H1 (cell line): Measurements from ENCODE around the gene CCNC. TPM values are rescaled to one million over a fixed set of nuclear protein-coding genes. Genes with fewer than 3 reads are reported as not detected.

ENCODE experiments used
- CTCF ChIA-PET: fragments of 300-600 bp; sonication (Branson Sonifier 250); formaldehyde crosslinking; loops from one replicate; lab custom pipeline; 2021; ENCODE audit not compliant: partially characterized antibody; lab: Charles Lee
- POLR2A ChIA-PET: fragments of 300-600 bp; sonication (Branson Sonifier 250); formaldehyde crosslinking; loops from one replicate; lab custom pipeline; 2021; ENCODE audit warnings: inconsistent platforms; ENCODE audit not compliant: partially characterized antibody; lab: Charles Lee
- DNase-seq, 2 experiments: peaks; one replicate each; pipeline versions ENCODE4 v3.0.0 to v3.0.0-alpha.2; 2010 to 2022; ENCODE audit warnings: low spot score in 2 of 2, low read depth in 1 of 2, mixed read lengths in 1 of 2
- FAIRE-seq: peaks from 2 replicates; lab custom pipeline; 2011; peaks lifted over from hg19 to GRCh38; lab: Jason Lieb, UNC
- H2AFZ ChIP-seq: 2 replicates; pipeline ENCODE4 v1.8.1; 2012; ENCODE audit warnings: low read length, inconsistent platforms
- H2AK5ac ChIP-seq: 2 replicates; pipeline ENCODE4 v1.6.1; 2013; ENCODE audit warnings: low read depth, low read length
- H2BK120ac ChIP-seq: replicated peaks from 2 replicates; pipeline ENCODE3; 2013; ENCODE audit warnings: low read depth, low read length, inconsistent platforms
- H2BK12ac ChIP-seq: 2 replicates; pipeline ENCODE4 v1.6.1; 2013; ENCODE audit warnings: low read depth, low read length
- H2BK15ac ChIP-seq: 2 replicates; pipeline ENCODE4 v1.6.1; 2013; ENCODE audit warnings: low read length
- H2BK20ac ChIP-seq: 2 replicates; pipeline ENCODE4 v1.6.1; 2013; ENCODE audit warnings: low read length
- H2BK5ac ChIP-seq: 2 replicates; pipeline ENCODE4 v1.6.1; 2013; ENCODE audit warnings: low read depth, low read length
- H3K14ac ChIP-seq: 2 replicates; pipeline ENCODE4 v1.6.1; 2013; ENCODE audit warnings: inconsistent platforms; ENCODE audit not compliant: insufficient read length
- H3K18ac ChIP-seq: 2 replicates; pipeline ENCODE4 v1.6.1; 2013; ENCODE audit warnings: low read length; ENCODE audit errors: extremely low read depth
- H3K23ac ChIP-seq: 2 replicates; pipeline ENCODE4 v1.6.1; 2013; ENCODE audit warnings: inconsistent platforms; ENCODE audit not compliant: insufficient read length
- H3K23me2 ChIP-seq: 2 replicates; pipeline ENCODE4 v1.6.1; 2013; ENCODE audit warnings: low read depth, low read length
- H3K27ac ChIP-seq: 2 replicates; pipeline ENCODE4 v1.6.1; 2011; ENCODE audit warnings: low read depth, low read length, inconsistent platforms
- H3K27me3 ChIP-seq, 4 experiments: replicated peaks in 1 of 4; 1 replicate in 1 of 4; 2 replicates in 3 of 4; pipeline versions ENCODE4 v1.6.1 to v1.8.1; 2011 to 2013; ENCODE audit warnings: low read length in 3 of 4, mild to moderate bottlenecking in 3 of 4, inconsistent platforms in 2 of 4, mixed read lengths in 2 of 4, moderate library complexity in 1 of 4; ENCODE audit not compliant: control insufficient read depth in 3 of 4, insufficient read depth in 3 of 4; ENCODE audit errors: extremely low read depth in 1 of 4
- H3K36me3 ChIP-seq, 4 experiments: 2 replicates each; pipeline versions ENCODE4 v1.6.1 to v1.8.1; 2011 to 2013; ENCODE audit warnings: mild to moderate bottlenecking in 4 of 4, low read length in 3 of 4, moderate library complexity in 2 of 4, control low read depth in 1 of 4, inconsistent platforms in 1 of 4; ENCODE audit not compliant: insufficient read depth in 4 of 4, control insufficient read depth in 2 of 4
- H3K4ac ChIP-seq: replicated peaks from 2 replicates; pipeline ENCODE3; 2013; ENCODE audit warnings: low read length, low read depth, mixed read lengths, inconsistent platforms; ENCODE audit not compliant: insufficient read length
- H3K4me1 ChIP-seq, 4 experiments: replicated peaks in 1 of 4; 1 replicate in 1 of 4; 2 replicates in 3 of 4; pipeline versions ENCODE4 v1.6.1 to v1.8.1; 2011 to 2013; ENCODE audit warnings: low read length in 3 of 4, inconsistent platforms in 2 of 4, mixed read lengths in 1 of 4; ENCODE audit not compliant: insufficient read depth in 4 of 4, control insufficient read depth in 3 of 4
- H3K4me2 ChIP-seq, 2 experiments: 2 replicates each; pipeline versions ENCODE4 v1.6.1 to v1.8.1; 2011 to 2013; ENCODE audit warnings: low read depth in 2 of 2, low read length in 2 of 2, control low read depth in 1 of 2, inconsistent platforms in 1 of 2, mild to moderate bottlenecking in 1 of 2; ENCODE audit not compliant: insufficient read depth in 1 of 2
- H3K4me3 ChIP-seq, 4 experiments: fragments of 200-600, 300-600 bp in 1 of 4; sonication (generic), shearing (Covaris generic), sonication (Bioruptor Twin) in 1 of 4; 2 replicates each; pipeline versions ENCODE4 v1.5.1 to v1.8.1; 2011 to 2016; ENCODE audit warnings: low read length in 4 of 4, low read depth in 3 of 4, control low read depth in 2 of 4, inconsistent platforms in 2 of 4, mild to moderate bottlenecking in 2 of 4, mixed read lengths in 1 of 4, moderate library complexity in 1 of 4; ENCODE audit not compliant: insufficient read depth in 2 of 4; ENCODE audit errors: extremely low read depth in 1 of 4
- H3K56ac ChIP-seq: replicated peaks from 2 replicates; pipeline ENCODE3; 2013; ENCODE audit warnings: low read depth, mild to moderate bottlenecking, mixed read lengths, low read length, inconsistent platforms; ENCODE audit not compliant: insufficient read length
- H3K79me1 ChIP-seq: 2 replicates; pipeline ENCODE4 v1.6.1; 2013; ENCODE audit warnings: low read depth, low read length, control low read depth
- H3K79me2 ChIP-seq, 2 experiments: 2 replicates each; pipeline versions ENCODE4 v1.6.1 to v1.8.1; 2012 to 2013; ENCODE audit warnings: low read length in 2 of 2, mild to moderate bottlenecking in 2 of 2, inconsistent platforms in 1 of 2; ENCODE audit not compliant: insufficient read depth in 2 of 2, control insufficient read depth in 1 of 2
- H3K9ac ChIP-seq, 4 experiments: replicated peaks in 1 of 4; 1 replicate in 1 of 4; 2 replicates in 3 of 4; pipeline versions ENCODE4 v1.6.1 to v1.8.1; 2011 to 2013; ENCODE audit warnings: low read depth in 3 of 4, low read length in 3 of 4, control low read depth in 2 of 4, mild to moderate bottlenecking in 2 of 4, moderate library complexity in 2 of 4, inconsistent platforms in 1 of 4; ENCODE audit errors: extremely low read depth in 1 of 4
- H3K9me3 ChIP-seq, 2 experiments: 2 replicates each; pipeline versions ENCODE4 v1.6.1 to v1.8.1; 2012 to 2013; ENCODE audit warnings: mild to moderate bottlenecking in 2 of 2, moderate library complexity in 2 of 2, control low read depth in 1 of 2, inconsistent platforms in 1 of 2, low read depth in 1 of 2, low read length in 1 of 2, mixed read lengths in 1 of 2; ENCODE audit not compliant: insufficient read depth in 2 of 2
- H4K20me1 ChIP-seq, 2 experiments: replicated peaks in 1 of 2; 2 replicates each; pipeline versions ENCODE3 to v1.8.1; 2011 to 2013; ENCODE audit warnings: inconsistent platforms in 2 of 2, low read length in 2 of 2, mild to moderate bottlenecking in 1 of 2; ENCODE audit not compliant: insufficient read depth in 2 of 2, control insufficient read depth in 1 of 2
- H4K5ac ChIP-seq: 2 replicates; pipeline ENCODE4 v1.6.1; 2013; ENCODE audit warnings: low read length, low read depth, mixed read lengths, inconsistent platforms; ENCODE audit not compliant: insufficient read length
- H4K8ac ChIP-seq: 2 replicates; pipeline ENCODE4 v1.8.0; 2013; ENCODE audit warnings: mild to moderate bottlenecking, moderate library complexity, low read length, inconsistent platforms; ENCODE audit not compliant: insufficient read depth; ENCODE audit errors: extremely low read depth
- H4K91ac ChIP-seq: replicated peaks from 2 replicates; pipeline ENCODE3; 2013; ENCODE audit warnings: low read length, mixed read lengths, inconsistent platforms; ENCODE audit not compliant: insufficient read length
- ASH2L ChIP-seq: fragments of 200-600, 300-600 bp; sonication (generic); IDR thresholded peaks from one replicate; pipeline ENCODE4 v1.7.1; 2017; ENCODE audit warnings: low read length
- RNF2 ChIP-seq: fragments of 200-900, 300-1000 bp; sonication (generic); IDR thresholded peaks from 2 replicates; pipeline ENCODE4 v1.7.1; 2016; ENCODE audit warnings: borderline replicate concordance, low read depth, mild to moderate bottlenecking, antibody characterized with exemption, low read length; ENCODE audit not compliant: poor library complexity, severe bottlenecking; ENCODE audit errors: missing control alignments
- WGBS, 2 experiments: shearing (Covaris generic) in 1 of 2; methylation state at CpG; one replicate each; pipeline versions ENCODE4 v1.1.6 to v1.1.7; 2013 to 2015; ENCODE audit warnings: low lambda C conversion rate in 2 of 2, mixed read lengths in 2 of 2, inconsistent platforms in 1 of 2, low coverage in 1 of 2, missing lambda C conversion rate in 1 of 2; ENCODE audit not compliant: insufficient replicate concordance in 2 of 2, insufficient coverage in 1 of 2, insufficient read length in 1 of 2; ENCODE audit errors: extremely low coverage in 1 of 2, missing lambda C conversion rate in 1 of 2; 5-methylcytosine and 5-hydroxymethylcytosine counted together
- polyA plus RNA-seq, 7 experiments: library from polyadenylated mRNA; depleted of rRNA in 3 of 7; stranded (reverse) in 5 of 7; unstranded in 2 of 7; fragments of >200 nt in 5 of 7; fragments of 200-250 nt in 2 of 7; gene quantifications; 1 replicate in 5 of 7; 2 replicates in 1 of 7; 4 replicates in 1 of 7; pipeline versions ENCODE4 v1.2.1 to v1.2.3, GENCODE V29; 2011 to 2013; ENCODE audit warnings: missing spikeins in 2 of 7, mixed read lengths in 2 of 7
- total RNA-seq: library from RNA; stranded (reverse); fragmentation: NEBNext Ultra II Directional; extraction: Animal tissue kit (Norgen Biotek cat#: 25700); gene quantifications from 2 replicates; pipeline ENCODE4 v1.2.1, GENCODE V29; 2021

Gene CCNC
- total and polyA plus RNA-seq, 2 of the 8 experiments (the other 6 are each of a cell fraction or from before 2014, with no cell fraction given), result 45.4 to 107 TPM

DNA sequence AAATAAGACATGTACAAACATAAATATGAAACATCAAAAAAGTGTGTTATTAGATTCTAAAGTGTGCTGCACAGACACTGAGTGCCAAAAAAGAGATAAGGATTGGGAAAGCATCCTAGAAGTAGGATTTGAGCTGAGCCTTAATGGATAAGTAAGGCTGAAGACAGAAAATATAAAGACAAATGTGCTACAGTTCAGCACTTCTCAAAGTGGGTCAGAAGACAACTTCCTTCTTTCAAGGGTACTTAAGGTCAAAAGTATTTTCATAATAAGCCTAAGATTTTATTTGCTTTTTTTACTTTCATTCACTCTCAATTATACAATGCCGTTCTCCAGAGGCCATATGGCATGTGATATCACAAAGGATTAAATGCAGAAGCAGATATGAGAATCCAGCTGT lies 70.0 kb downstream of the CCNC start:
- Histone ChIP-seq H3K4ac (no peak overlapping the region), H2BK20ac (no peak overlapping the region), H3K79me1 (no peaks in the 10 kb centered on the region), H2BK12ac (no peak overlapping the region), H3K27me3 (no peaks in the 10 kb centered on the region), H3K23me2 (no peaks in the 10 kb centered on the region), H2BK15ac (no peak overlapping the region), H4K5ac (no peak overlapping the region), H3K56ac (no peak overlapping the region), H2AK5ac (no peak overlapping the region), H4K20me1 (peaks cover 0 to 1% of the 10 kb centered on the region in 2 experiments), H3K4me1 (no peaks in the 10 kb centered on the region), H3K36me3 (peaks cover 0 to 42% (median 15%) of the 10 kb centered on the region in 4 experiments; a peak in 6 of 8 replicates), H3K9ac (no peak overlapping the region), H3K18ac (no peak overlapping the region), H2BK120ac (no peak overlapping the region), H2AFZ (no peak overlapping the region), H4K8ac (no peak overlapping the region), H3K79me2 (no peaks in the 10 kb centered on the region), H2BK5ac (no peak overlapping the region), H3K4me2 (no peak overlapping the region), H3K4me3 (no peak overlapping the region), H3K9me3 (no peaks in the 10 kb centered on the region), H3K14ac (no peak overlapping the region), H4K91ac (no peak overlapping the region), H3K23ac (no peak overlapping the region), H3K27ac (no peak overlapping the region)
- CTCF ChIA-PET, result interaction anchor here (1.3 to 1.6 kb wide), 2 partner anchors 14 to 16 kb away, joined by 3 to 4 read pairs; partner anchors contain the start of gene USP45
- POLR2A ChIA-PET, result interaction anchor here (0.8 to 2.3 kb wide), 3 partner anchors 9 to 69 kb away, joined by 3 to 5 read pairs (median 5); partner anchors contain the start of gene CCNC
- no peak for FAIRE-seq
- DNase-seq, result no peak
- TF ChIP-seq ASH2L (no peak), RNF2 (no peak)
- 96% methylated on average over 1 of the region's 1 CpG; no CpG with 5 or more reads in 1 of the 2 experiments for WGBS, 2 experiments
